ENCODE results near the gene ZNF407.

ZNF407 gene

DNA sequence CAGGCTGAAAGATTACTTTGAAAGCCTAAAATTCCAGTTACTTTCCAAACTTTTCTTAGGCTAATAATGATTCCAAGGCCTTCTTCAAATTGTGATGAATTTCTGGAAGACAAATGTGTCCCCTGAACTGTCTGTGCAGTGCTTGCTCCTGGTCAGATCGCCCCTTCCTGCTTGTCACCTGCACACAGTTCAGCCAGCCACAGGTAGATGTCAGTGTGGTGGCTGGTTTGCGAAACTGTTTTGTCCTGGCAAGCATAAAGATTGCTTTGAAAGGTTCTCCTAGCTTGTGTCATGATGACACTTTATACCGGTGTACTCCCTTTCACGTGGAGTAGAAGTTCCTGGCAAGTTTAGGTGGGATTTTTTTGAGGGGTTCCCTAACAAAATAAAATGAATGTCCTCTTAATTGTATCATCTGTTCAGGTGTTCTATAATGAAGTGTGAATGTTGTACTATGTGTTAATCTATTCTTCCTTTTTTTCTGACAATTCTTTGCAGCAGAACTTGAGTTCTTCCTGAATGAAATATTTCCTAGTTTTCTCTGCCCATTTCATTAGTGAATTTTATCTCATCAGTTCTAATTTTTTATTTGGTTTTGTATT, 298.8 kb downstream of the ZNF407 start:
- peak; percentile 38 to 60 for ATAC-seq

DNA sequence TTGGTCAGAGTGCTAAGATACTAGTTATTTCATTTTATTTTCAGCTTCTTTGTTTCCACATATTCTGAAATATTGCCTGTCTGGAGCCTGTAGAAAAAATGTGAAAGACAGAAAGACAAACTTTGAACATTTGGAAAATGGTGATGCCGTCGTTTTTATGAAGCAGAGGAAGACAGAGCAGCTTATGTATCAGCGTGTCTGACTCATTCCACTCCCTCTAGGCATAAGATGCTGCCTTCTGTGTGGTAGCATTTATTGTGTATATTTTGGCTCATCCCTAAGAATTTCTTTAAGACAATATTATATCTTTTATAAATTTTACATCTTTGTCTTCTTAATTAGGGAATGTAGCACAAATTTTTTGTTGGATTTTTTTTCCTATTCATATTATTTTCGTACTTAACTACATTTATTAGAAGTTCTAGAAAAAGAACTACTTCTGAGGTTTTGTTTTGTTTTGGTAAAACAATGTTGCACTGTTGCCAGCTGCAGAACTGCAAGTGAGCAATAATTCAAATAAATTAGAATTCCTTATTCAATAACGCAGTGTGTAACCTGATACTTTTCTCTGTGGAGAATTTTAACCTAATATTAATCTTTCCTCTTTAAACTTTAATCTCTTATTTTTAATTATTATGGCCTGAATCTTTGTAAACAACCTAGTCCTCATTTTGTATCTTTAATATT, 300.4 kb downstream of the ZNF407 start:
- no peak for ATAC-seq

DNA sequence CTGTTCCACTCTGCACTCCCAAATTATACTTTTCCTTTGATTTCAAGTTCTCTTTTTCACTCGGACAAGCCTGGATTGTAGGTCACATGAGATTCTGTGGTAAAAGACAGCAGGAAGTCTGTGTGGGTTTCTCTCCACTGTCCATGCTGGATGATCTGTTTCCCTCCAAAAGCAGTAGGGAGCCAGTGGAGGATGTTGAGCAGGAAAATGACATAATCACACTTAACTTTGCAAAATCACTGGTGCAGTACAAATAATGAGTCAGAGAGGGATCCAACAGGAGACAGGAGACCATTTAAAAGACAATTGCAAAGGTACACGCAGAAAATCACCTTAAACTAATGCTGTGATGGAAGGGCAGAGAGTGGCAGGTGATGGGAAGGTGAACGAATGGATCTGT, 301.3 kb downstream of the ZNF407 start:
- ATAC-seq, result no peak

DNA sequence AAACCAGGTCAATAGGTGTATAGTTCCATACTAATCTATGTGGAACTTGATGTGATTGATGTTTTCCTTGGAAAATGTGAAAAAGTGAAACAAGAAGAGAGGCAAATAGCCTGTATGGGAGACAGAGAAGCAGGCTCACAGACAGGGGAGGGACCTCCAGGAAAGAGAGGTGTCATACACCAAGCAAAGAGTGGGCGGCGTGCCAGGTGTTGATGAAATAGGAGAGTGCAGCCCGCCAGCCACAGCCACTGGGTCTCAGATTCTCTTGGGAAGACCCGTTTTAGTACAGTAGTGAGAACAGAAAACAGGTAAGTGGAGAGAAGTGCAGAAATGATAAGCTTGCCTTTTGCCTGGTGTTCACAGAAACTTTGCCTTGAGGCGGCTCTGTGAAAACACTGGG, 301.9 kb downstream of the ZNF407 start:
- no peak for ATAC-seq

DNA sequence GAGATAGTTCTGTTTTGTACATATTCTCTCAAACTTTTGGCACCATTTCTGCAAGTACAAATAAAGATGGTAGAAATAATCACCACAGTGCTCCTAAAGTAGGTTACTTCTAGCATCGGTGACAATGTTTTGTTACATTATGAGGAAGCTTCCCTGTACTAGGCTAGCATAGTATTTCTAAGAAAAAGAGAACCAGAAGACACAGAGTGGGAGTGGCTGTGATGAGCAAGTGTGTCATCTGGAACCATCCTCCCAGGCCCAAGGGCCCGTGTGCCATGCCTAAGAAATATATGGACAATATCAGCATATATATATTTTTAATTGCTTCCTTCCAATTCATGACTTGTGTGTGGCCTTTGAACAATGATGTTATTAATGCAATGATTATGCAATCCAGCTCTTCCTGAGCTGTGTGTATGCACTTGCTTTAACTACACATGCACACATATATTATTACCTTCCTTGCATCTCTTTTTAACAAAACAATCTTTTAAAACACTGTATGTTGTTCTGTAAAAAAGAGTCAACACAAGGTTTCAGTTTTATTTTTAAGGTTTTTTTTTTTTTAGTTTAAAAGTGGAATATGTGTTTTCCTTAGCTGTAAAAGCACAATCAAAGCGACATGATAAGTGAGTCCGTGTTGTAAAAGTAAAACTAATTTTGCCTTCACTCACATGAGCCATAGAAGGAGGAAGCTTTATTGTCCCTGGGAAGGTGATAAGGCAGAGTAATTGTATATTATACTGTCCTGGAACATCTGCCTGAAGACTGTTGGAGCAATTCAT, 303.9 kb downstream of the ZNF407 start:
- ATAC-seq, result peak; percentile 66 to 73

DNA sequence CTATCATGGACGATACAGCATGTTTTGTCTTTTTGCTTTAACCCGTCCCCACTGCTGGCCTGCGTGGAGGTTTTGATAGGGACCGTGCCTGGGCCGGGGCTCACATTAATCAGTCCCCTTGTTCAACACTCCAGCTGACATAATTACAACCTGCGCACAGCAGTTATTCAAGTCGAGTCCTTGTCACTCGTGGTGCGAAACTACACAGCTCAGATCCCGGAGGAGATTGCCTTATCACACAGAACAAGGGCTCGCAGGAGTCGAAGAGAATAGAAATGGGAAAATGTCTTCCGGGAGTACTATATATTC, 304.4 kb downstream of the ZNF407 start:
- ATAC-seq, result no peak

DNA sequence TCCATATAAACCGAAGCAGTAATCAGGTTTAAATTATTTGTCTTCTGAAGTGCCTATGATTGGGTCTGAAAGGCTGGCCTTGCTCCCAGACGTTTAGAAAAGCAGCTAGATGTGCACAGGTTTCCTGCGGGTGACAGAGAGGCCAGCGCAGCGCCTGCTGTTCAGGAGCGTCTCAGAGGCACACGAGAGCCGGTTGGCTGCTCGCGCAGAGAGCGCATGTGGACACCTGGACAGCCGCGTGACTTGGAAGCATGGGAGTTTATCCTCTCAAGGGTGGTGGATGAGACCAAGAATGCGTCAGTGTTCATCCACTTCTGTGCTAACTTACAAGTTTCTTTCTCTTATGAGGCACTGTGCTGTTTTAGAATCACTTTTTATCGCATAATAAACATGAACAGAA, 307.6 kb downstream of the ZNF407 start:
- no peak for ATAC-seq

DNA sequence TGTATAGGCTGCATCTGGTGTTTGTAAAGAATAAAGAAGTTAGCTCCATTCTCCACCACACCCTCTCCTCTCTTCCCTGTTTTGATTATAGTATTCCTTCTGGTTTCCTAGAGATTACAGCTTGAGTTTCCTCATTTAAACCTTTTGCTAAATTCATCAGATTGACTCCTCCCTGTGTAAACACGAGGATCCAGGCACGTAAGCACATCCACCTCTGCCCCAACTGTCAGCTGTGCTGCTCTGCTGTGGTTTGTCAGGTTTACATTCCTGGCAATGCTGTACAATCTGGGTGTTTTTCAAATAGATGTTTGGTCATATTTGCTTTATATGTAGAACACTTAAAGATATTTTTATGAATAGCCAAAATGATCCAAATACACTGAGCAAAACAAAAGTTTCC, 308.5 kb downstream of the ZNF407 start:
- no peak for ATAC-seq

DNA sequence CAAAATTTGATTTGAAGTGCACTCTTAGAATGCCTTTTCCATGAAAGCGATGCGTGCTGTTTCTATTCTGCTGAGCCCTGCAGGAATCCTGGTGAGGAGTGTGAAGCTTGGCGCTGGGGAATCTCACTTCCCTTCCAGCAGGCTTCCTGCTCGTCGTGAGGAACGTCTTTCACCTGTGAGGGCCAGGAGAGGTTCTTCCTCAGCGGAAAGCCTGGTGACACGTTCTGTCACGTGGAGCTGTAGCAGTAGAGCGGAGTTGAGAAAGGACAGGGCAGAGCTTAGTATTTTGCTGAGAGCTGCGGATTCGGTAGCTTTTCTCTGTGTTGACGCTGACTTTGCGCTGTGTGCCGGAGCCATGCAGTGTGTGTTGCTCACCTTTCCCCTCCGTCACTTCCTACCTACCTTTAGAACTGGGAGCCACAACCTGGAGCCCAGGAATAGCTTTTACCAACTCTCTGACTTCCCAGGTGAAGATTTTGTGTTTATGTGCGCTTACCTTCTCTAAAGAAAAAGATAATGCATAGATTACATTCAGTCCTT, 316.5 kb downstream of the ZNF407 start:
- ATAC-seq, result no peak

DNA sequence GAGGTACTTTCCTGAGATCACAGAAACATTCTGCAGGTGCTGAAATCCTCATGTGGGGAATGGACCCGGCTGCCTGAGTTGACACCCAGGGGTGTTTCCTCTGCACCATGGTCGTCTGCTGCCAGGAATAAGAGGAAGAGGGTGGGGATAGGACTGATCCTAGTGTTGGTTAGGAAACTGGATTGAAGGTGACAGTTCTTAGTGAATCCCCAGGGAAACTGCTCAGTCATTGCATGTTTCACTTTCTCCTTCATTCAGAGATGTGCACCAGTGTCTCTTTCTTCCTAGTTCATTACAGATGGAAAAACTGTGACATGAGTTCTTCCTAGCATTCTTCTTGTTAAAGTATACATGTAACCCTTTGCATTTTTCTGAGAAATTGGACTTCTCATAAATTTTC, 317.0 kb downstream of the ZNF407 start:
- ATAC-seq, result no peak

DNA sequence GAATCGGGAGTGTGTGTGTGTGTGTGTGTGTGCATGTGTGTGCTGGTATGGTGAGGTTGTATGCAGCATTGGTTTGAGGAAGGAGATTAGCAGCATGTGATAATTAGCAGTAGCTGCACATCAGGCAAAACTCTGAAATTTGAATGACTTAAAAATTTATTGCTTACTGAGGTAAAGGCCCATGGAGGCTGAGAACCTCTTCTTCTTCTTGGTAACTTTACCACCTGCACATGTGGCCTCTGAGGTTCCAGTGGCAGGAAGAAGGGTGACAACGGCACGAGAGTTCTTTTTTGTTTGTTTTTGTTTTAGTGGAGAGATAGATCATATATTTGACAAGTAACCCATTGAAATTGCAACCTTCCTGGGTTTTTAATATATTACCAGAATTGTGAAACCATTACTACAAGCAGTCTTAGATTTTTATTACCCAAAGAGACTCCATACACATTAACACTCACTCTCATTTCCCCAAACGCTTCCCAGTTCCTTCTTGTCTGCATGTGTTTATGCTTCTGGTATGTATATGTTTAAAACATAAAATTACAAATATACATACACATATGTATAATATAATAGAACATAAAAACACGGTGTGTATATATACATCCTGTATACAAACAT, 319.2 kb downstream of the ZNF407 start:
- ATAC-seq, result no peak

DNA sequence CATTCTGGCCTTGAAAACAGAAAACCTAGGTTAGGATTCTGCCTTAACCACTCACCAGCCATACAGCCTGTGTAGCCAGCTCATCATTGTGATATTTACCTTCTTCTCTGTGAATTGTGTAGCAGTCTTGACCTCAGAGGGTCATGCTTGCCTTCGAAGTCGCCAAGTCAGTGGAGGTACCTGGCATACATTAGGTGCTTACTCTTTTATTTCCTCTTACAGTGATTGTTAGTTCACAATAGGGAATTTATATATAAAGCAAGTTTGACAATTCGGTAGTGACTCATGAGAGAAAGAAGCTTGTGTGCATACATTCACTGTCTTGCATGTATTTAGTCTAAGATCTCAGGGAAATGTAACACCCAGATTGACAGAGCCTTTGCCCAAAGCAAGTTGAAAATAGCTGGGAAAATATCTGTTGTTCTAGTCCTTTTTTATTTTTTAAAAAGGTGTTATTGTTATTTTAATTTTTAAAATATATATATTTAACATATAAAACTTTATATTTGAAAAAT, 320.7 kb downstream of the ZNF407 start:
- ATAC-seq, result no peak

DNA sequence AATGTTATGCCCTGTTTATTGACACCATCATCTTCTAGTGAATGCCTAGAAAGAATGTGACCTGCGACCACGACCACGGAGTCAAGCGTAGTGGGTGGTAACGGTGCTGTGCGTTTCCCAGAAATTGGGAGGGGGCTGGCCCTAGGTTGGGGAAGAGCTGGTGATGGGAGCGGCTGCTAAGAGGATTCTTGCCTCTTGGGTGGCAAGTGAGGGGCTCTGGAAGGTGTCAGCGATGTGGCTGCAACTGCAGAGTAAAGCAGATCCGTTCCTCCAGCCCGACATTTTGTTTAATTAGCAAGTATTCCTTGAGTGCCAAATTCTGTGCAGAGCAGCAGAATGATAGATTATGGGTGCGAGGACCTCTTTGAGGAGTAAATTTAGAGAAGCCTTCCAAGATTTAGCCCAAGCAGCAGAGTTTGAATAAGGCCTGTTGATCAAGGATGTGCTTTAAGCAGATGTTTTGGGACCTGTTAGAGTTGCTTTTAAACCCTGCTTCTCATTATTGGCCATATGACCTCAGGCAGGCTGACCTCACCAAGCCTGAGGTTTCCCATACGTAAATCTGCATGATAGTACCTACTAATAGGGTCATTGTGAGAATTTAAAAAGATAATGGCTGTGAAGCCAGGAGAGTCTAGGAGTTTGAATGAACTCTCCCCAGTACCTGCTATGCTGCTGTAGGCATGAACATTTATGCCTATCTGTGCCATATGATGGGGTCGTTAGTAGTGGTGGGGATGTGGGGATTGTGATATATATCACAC, 323.6 kb downstream of the ZNF407 start:
- no peak for ATAC-seq

DNA sequence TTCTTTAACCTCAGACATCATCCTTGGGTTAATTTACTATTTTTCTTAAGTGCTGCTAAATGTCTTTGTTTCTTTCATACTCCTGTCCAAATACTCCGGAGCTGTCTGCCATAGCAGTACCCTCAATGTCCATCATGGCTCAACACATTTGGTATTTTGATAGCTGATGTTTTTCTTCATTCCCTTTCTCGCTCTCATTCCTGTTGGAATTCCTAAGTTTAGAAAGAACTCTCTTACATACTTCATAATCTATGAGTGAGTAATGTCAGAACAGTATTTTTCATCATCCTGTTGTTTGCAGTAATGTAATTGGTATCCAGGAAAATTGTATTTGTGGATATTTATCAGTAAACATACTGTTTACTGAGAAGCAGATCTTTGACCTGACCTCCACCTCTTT, 328.4 kb downstream of the ZNF407 start:
- ATAC-seq, result no peak

DNA sequence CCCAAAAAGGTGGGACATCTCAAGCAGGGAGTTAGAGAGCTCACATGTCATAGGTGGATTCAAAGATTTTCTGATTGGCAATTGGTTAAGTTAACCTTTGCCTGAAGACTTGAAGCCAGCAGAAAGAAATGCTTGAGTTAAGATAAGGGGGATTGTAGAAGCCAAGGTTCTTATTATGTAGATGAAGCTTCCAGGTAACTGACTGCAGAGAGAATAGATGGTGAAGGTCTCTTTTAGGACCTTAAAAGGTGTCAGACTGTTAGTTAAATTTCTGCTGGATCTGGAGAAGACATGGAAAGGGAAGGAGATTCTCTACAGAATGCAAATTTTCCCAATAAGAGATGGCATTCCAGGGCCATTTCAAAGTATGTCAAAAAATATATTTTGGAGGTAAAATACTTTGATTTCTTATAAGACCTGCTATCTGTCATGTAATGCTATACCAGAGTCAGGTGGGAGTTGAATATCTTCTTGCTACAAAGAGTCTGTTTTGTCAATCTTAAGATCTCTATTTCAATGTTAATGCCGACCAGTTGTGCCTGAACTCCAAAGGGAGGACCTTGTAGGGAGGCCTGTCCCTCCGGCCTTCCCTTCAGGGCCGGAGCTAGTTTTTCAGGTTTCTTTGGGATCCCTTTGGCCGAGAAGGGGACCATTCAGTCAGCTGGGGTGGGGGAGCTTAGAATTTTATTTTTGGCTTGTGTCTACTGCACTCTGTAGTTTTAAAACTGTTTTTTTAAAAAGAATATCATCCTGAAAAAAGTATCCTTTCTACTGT, 330.7 kb downstream of the ZNF407 start:
- ATAC-seq, result no peak

DNA sequence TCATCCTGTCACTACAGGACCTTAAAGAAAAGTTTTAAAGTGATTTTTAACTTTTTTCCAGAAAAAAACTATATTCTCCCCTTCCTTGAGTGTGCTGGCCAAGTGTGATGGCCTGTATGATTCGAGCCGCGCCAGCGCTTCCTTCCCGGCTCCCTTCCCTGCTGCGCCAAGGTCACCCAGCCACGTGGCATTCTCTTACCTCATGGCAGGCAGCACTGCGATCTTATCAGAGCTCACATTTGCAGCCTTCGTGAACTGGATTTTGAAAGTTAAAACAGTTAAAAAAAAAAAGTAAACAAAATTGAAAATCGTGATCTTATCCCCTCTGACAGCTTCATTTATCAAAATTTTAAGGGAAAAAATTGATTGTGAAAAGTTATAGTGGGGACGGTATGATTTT, 331.4 kb downstream of the ZNF407 start:
- no peak for ATAC-seq

DNA sequence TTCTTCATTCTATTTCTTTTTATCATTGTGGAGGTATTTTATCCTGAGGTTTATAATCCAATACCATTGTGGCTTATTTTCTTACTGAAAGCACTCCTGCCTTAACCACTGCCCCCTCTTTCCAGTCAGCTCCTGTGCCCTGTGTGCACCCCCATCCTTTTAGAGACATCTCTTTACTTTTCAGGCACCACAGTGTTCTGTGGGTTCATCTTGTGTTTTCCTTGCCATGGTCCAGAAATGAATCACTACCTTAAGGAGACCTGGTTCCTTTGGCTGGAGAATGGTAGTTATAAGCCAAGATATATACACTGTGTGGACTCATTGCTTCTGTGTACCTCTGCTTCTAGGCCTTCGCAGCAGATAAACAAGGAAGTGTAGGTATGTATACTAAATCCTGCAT, 332.9 kb downstream of the ZNF407 start:
- ATAC-seq, result no peak

DNA sequence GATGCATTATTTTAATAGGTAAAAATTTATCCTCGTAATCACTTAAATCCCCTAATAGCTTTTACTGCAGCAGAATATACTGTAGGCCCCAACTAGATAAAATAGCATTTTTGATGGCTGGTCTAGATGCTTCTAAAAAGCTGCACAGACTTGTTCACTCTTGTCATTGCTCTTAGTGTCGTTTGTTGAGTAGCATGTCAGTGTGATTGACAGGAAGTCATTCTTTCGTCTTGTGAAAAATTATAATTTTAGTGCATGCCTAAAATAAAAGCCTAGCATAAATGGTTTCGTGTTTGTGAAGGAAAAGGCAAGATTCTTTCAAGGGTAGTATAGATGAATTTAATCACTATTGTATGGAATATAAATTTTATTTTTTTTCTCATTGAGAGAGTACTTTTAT, 336.3 kb downstream of the ZNF407 start:
- no peak for ATAC-seq

DNA sequence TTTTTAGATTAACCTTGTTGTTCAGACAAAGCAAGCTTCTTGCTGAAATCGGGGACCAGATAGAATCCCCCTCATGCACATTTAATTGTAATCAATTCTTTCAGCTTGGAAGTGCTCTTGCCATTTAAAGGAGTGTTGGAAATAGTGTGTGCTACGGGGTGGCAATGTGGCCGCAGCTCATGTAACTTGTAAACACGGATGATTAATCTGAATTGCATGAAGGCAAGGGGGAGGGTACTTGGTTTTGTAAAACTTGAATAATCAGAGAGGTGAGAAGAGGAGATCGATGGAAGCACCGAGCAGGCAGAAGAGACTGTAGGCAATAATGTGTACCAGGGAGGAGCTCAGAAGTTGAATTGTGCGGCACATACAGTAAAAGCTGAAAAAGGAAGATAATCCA, 337.8 kb downstream of the ZNF407 start:
- ATAC-seq, result no peak

DNA sequence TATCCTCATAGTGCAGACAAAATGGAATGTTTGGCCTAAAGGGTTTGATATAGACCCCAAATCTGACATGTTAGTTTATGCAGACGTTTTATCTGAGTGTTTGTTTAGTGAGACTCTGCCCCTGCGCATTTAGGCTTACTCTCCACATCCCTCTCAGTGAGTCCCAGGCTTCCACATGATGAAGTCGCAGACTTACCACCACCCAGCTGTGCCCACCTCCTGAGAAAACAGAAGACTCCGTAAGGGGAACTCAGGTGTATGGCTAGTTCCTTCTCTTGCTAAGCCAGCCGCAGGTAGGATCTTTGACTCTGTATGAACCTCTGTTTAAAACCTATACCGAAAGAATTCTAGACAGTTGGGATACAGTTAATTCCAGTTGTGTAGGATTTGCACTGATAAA, 338.7 kb downstream of the ZNF407 start:
- ATAC-seq, result no peak

DNA sequence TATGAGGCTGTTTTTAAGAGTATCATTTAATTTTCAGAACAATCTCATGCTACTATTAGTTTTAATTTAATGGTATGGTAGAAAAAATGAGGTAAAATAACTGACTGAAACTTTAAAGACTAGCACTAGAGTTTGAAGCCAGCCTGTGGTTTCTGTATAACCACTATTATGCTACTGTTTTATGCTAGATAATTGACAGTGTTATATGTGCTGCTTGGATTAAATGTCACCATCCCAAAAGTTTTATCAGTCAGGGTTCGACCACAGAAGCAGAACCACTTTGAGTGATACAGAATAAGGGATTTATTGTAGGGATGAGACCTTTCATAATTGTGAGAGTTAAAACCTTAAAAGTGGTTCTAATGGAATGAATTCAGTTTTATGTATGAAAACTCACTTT, 339.6 kb downstream of the ZNF407 start:
- no peak for ATAC-seq

DNA sequence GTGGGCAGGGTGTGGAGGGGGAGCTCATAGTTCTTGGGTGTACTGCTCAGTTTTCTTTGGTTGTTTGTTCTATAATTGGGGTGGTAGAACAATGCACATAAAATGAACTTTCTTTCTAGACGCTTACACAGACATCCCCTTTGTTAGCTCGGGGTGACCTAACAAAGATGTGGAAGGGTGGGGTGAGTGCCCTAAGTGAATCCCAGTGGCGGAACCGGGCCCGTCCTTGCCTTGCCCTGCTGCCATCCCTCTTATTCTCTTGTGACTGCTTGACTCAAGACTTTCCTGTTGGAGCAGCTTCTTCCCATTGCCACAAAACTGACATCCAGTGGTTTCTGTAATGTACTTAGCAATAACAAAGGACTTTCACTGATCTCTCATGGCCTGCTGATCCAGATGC, 343.2 kb downstream of the ZNF407 start:
- ATAC-seq, result no peak
